Hepatocyte (in vitro differentiated cells): ENCODE results near the gene UTP4. TPM values are rescaled to one million over a fixed set of nuclear protein-coding genes. Genes with fewer than 3 reads are reported as not detected.
A peak's percentile ranks its signal among the peaks of the same experiment; 100 is the strongest.

Experiments used
- DNase-seq: peaks from one replicate; pipeline ENCODE4 v3.0.0-alpha.2; 2016; ENCODE audit warnings: low spot score
- H2AFZ ChIP-seq: fragments of 200-600 bp; sonication (generic); 2 replicates; pipeline ENCODE4 v1.6.0; 2016; ENCODE audit warnings: antibody characterized with exemption, mild to moderate bottlenecking
- H3K27ac ChIP-seq: fragments of 200-600 bp; sonication (generic); 2 replicates; pipeline ENCODE4 v1.5.1; 2016; ENCODE audit warnings: mild to moderate bottlenecking
- H3K27me3 ChIP-seq: fragments of 200-600 bp; sonication (generic); 2 replicates; pipeline ENCODE4 v1.6.1; 2016
- H3K36me3 ChIP-seq: fragments of 200-600 bp; sonication (generic); replicated peaks from 2 replicates; pipeline ENCODE4 v1.5.1; 2016; ENCODE audit warnings: low read depth; ENCODE audit not compliant: insufficient read depth
- H3K4me1 ChIP-seq: fragments of 200-600 bp; sonication (generic); 2 replicates; pipeline ENCODE4 v1.5.1; 2016; ENCODE audit warnings: mild to moderate bottlenecking, moderate library complexity; ENCODE audit not compliant: insufficient read depth
- H3K4me2 ChIP-seq: fragments of 200-600 bp; sonication (generic); 2 replicates; pipeline ENCODE4 v1.6.0; 2016
- H3K4me3 ChIP-seq: fragments of 200-600 bp; sonication (generic); 2 replicates; pipeline ENCODE4 v1.5.1; 2016; ENCODE audit warnings: mild to moderate bottlenecking
- H3K79me2 ChIP-seq: fragments of 200-600 bp; sonication (generic); 2 replicates; pipeline ENCODE4 v1.6.0; 2017; ENCODE audit warnings: mild to moderate bottlenecking
- H3K9me2 ChIP-seq: fragments of 200-600 bp; sonication (generic); replicated peaks from 2 replicates; pipeline ENCODE4 v1.6.0; 2017; ENCODE audit warnings: mild to moderate bottlenecking; ENCODE audit not compliant: insufficient read depth
- H3K9me3 ChIP-seq: fragments of 200-600 bp; sonication (generic); 2 replicates; pipeline ENCODE4 v1.5.1; 2016; ENCODE audit warnings: low read depth, mild to moderate bottlenecking
- H4K20me1 ChIP-seq: fragments of 200-600 bp; sonication (generic); 2 replicates; pipeline ENCODE4 v1.6.0; 2016; ENCODE audit warnings: mild to moderate bottlenecking; ENCODE audit not compliant: insufficient read depth, poor library complexity, severe bottlenecking
- EZH2 ChIP-seq: fragments of 200-600 bp; sonication (generic); IDR thresholded peaks from 2 replicates; pipeline ENCODE4 v1.6.1; 2016; ENCODE audit warnings: antibody characterized with exemption, mild to moderate bottlenecking, borderline replicate concordance
- EZH2phosphoT487 ChIP-seq: fragments of 200-600 bp; sonication (generic); IDR thresholded peaks from one replicate; pipeline ENCODE4 v1.6.1; 2018; ENCODE audit warnings: antibody characterized with exemption, mild to moderate bottlenecking, low read depth, moderate library complexity; ENCODE audit not compliant: unreplicated experiment, severe bottlenecking
- WGBS: methylation state at CpG from one replicate; pipeline ENCODE4 v1.1.6; 2016; ENCODE audit warnings: low lambda C conversion rate; ENCODE audit errors: missing lambda C conversion rate; 5-methylcytosine and 5-hydroxymethylcytosine counted together
- polyA plus RNA-seq: library from polyadenylated mRNA; unstranded; fragments of >200 nt; fragmentation: Nextera tagmentation; extraction: Ambion mirVana; gene quantifications from 2 replicates; pipeline ENCODE4 v1.2.1, GENCODE V29; 2016
- total RNA-seq: library from RNA; depleted of rRNA; stranded (reverse); fragments of >200 nt; gene quantifications from 2 replicates; pipeline ENCODE4 v1.2.3, GENCODE V29; 2014
- TF ChIP-seq, protein P1 (sequence below): fragments of 200-600 bp; sonication (generic); IDR thresholded peaks from 2 replicates; pipeline ENCODE4 v1.5.1; 2016; ENCODE audit warnings: antibody characterized with exemption, mild to moderate bottlenecking; ENCODE audit not compliant: poor library complexity

The UTP4 gene
- total and polyA plus RNA-seq, 2 experiments from 2014 or later: 12.7 to 41.4 TPM

DNA sequence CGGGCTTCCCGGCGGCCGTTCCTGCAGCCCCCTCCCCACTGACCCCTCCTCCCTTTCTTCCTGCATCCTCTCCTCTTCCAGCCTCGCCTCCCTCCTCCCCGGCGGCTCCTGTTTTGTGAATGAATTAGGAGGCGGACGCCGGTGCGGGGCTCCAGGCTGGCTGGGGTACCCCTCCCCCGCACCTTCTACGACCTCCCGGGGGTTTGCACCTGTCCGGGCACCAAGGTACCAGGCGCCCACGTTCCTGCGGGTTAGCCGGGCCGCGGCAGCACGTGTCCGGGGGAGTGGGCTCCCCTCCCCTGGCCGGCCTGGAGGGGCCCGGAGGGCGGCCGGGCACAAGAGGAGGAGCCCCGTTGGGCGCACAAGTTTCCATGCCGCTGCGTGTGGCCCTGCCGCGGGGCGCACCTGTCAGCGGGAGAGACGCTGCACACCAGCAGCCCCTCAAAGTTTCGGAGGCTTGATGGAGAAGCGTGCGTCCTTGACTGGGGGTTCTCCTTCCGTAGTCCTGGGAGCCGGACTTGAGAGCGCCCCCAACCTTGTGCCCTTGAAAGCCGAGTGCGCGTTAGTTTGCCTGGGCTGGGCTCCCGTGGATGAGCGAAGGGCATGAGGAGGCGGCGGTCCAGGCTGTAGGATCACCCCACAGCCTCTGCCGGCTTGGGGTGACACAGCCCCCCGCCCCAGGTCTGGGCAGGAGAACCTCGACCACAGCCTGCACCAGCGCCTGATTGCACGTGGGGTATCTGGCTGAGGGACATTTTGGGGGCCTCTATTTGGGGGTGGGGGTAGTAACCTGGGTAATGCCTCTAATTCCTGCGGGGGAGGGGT, 25.7 kb upstream of the UTP4 start:
- Histone ChIP-seq H3K4me2 (peak overlapping the region; percentile 98), H3K4me1 (peaks cover 25% of the 10 kb centered on the region), H3K27me3 (peaks cover 31% of the 10 kb centered on the region), H2AFZ (no peak overlapping the region), H3K9me2 (no peaks in the 10 kb centered on the region), H3K27ac (no peak overlapping the region), H3K79me2 (no peaks in the 10 kb centered on the region), H3K36me3 (no peaks in the 10 kb centered on the region), H3K9me3 (no peaks in the 10 kb centered on the region), H4K20me1 (peaks cover 8% of the 10 kb centered on the region), H3K4me3 (peak overlapping the region; percentile 39)
- DNase-seq: no peak
- WGBS: under 1% methylated on average over 49 of the region's 55 CpGs
- TF ChIP-seq EZH2phosphoT487 (no peak), EZH2 (peak; percentile 29)

DNA sequence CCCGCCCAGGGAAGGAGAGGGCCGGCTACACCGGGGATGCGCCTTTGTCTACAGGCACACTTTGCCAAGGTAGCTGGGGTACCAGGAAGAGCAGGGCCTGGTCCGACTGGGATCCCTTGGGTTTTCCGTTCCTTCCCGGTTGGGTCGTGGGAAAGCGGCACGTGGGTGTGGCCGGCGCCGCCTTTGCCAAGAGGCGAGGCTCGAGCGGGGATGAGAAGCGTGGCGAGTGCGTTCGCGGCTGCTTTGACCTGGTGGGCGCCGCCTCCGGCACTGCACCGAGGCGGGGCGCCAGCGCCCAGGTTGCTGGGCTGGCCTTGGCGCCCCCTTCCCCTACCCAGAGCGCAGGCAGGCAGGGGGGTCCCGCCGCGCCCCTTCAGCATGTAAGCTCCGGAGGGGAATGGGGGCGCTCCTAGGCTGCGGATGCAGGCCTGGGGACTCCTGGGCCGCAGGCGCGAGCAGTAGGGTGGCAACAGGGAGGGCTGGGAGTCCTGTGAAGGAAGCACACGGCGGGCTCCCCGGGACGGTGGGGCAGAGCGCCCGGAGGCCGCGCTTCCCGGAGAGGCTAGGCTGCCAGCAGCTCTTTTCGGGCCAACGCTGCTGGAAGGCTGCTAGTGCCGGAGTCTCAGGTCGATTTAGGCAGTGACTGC, 25.0 kb upstream of the UTP4 start:
- 2% methylated on average over 50 of the region's 52 CpGs for WGBS
- DNase-seq: peak; percentile 37
- H2AFZ ChIP-seq: no peak overlapping the region

DNA sequence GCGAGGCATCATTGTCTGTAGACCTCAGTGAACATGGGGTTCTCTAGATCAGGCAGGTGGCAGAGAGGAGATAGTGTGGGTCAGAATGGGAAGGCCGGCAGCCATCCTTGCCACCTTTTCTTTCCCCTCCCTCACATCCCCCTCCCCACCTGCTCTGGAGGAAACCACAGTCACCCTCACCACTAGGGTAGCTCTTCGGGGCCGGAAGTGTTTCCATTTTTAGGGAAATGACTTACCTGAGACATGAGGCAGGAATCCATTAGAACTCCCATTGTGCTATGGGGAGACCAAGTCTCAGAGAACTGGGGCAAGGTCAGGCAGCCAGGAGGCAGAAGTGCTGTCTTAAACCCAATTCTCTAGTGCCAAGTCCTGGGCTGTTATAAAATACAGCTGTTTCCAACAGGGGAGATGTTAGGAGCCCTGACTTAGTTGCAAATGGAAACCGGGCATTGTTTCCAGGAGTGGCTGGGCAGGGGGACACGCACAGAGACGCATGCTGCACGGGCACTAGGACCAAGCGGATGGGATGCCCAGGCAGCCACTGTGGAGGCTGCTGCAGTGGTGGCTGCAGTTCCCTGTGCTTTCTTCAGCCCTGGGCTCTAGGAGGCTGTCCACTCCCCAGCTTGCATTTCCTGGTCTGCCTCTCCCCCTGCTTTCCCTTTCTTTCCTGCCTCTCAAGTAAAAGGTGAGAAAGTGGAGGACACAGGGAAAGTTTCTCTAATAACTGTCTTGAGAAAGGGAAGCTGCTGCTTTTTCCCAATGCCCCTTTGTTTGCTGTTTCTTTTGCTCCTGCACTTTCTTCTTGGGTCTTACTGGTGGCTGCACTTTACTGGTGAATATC, 24.2 kb upstream of the UTP4 start:
- WGBS: 35% methylated on average over 9 of the region's 9 CpGs
- Histone ChIP-seq H3K27ac (no peak overlapping the region), H3K4me3 (no peak overlapping the region), H3K79me2 (no peaks in the 10 kb centered on the region), H3K27me3 (peaks cover 31% of the 10 kb centered on the region), H3K4me2 (peak overlapping the region; percentile 98), H4K20me1 (peaks cover 8% of the 10 kb centered on the region), H3K36me3 (no peaks in the 10 kb centered on the region), H3K4me1 (peaks cover 25% of the 10 kb centered on the region), H3K9me3 (no peaks in the 10 kb centered on the region), H2AFZ (no peak overlapping the region), H3K9me2 (no peaks in the 10 kb centered on the region)
- TF ChIP-seq, protein P1, sequence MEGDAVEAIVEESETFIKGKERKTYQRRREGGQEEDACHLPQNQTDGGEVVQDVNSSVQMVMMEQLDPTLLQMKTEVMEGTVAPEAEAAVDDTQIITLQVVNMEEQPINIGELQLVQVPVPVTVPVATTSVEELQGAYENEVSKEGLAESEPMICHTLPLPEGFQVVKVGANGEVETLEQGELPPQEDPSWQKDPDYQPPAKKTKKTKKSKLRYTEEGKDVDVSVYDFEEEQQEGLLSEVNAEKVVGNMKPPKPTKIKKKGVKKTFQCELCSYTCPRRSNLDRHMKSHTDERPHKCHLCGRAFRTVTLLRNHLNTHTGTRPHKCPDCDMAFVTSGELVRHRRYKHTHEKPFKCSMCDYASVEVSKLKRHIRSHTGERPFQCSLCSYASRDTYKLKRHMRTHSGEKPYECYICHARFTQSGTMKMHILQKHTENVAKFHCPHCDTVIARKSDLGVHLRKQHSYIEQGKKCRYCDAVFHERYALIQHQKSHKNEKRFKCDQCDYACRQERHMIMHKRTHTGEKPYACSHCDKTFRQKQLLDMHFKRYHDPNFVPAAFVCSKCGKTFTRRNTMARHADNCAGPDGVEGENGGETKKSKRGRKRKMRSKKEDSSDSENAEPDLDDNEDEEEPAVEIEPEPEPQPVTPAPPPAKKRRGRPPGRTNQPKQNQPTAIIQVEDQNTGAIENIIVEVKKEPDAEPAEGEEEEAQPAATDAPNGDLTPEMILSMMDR: no peak
- TF ChIP-seq EZH2: no peak
- no peak for TF ChIP-seq EZH2phosphoT487
- DNase-seq: no peak

More for the DNA sequence above, 25.0 kb upstream of the UTP4 start:
- Histone ChIP-seq H3K4me2 (peak overlapping the region; percentile 98), H3K9me2 (no peaks in the 10 kb centered on the region), H3K4me1 (peaks cover 25% of the 10 kb centered on the region), H3K9me3 (no peaks in the 10 kb centered on the region), H3K36me3 (no peaks in the 10 kb centered on the region), H4K20me1 (peaks cover 8% of the 10 kb centered on the region), H3K79me2 (no peaks in the 10 kb centered on the region), H3K4me3 (peak overlapping the region; percentile 39), H3K27me3 (peaks cover 31% of the 10 kb centered on the region), H3K27ac (no peak overlapping the region)
- TF ChIP-seq, protein P1: no peak
- TF ChIP-seq EZH2: peak; percentile 14
